K562 (cell line): Measurements from ENCODE around the gene AIDA. TPM values are rescaled to one million over a fixed set of nuclear protein-coding genes. Genes with fewer than 3 reads are reported as not detected.
A peak's percentile ranks its signal among the peaks of the same experiment; 100 is the strongest.

ENCODE experiments used
- CEBPZ ChIP-seq: fragments of 150-350 bp; IDR thresholded peaks from 2 replicates; pipeline ENCODE4 v1.6.1; 2014; ENCODE audit warnings: low read depth, mild to moderate bottlenecking, low read length, borderline replicate concordance
- CXXC5 ChIP-seq: fragments of 250-450 bp; sonication (Bioruptor Pico); IDR thresholded peaks from 2 replicates; pipeline ENCODE4 v1.8.0; 2022; ENCODE audit warnings: inconsistent platforms, mild to moderate bottlenecking, moderate library complexity
- FIP1L1 ChIP-seq: fragments of 200-400 bp; formaldehyde crosslinking; IDR thresholded peaks from 2 replicates; pipeline ENCODE4 v1.6.1; 2018; ENCODE audit warnings: mild to moderate bottlenecking, low read depth, low read length; ENCODE audit not compliant: poor library complexity, severe bottlenecking
- FOXK2 ChIP-seq, 2 experiments: fragments of 450-650 bp; IDR thresholded peaks in 1 of 2; conservative IDR thresholded peaks in 1 of 2; 2 replicates each; pipeline ENCODE4 v1.6.1; 2016; ENCODE audit warnings: low read depth in 2 of 2, mild to moderate bottlenecking in 1 of 2
- GATAD2B ChIP-seq: fragments of 450-650 bp; IDR thresholded peaks from 2 replicates; pipeline ENCODE4 v1.6.1; 2017; ENCODE audit warnings: mild to moderate bottlenecking, borderline replicate concordance
- HBP1 ChIP-seq: fragments of 450-650 bp; formaldehyde crosslinking; IDR thresholded peaks from 2 replicates; pipeline ENCODE4 v1.4.0; 2022; ENCODE audit warnings: missing genetic modification characterization
- MYBL2 ChIP-seq, 2 experiments: fragments of 450-650 bp in 1 of 2; sonication (generic) in 1 of 2; formaldehyde crosslinking in 1 of 2; IDR thresholded peaks; 2 replicates each; pipeline versions ENCODE4 v1.6.1 to v1.8.1; 2017 to 2022; ENCODE audit warnings: borderline replicate concordance in 1 of 2, inconsistent platforms in 1 of 2, low read depth in 1 of 2, mild to moderate bottlenecking in 1 of 2, missing genetic modification reagents in 1 of 2, moderate library complexity in 1 of 2
- NCOA2 ChIP-seq, 2 experiments: fragments of 450-650 bp; IDR thresholded peaks; 2 replicates each; pipeline ENCODE4 v1.6.1; 2018; ENCODE audit warnings: mild to moderate bottlenecking in 2 of 2, moderate library complexity in 1 of 2; ENCODE audit not compliant: partially characterized antibody in 2 of 2
- NFIC ChIP-seq: fragments of 450-650 bp; IDR thresholded peaks from 2 replicates; pipeline ENCODE4 v1.6.1; 2017; ENCODE audit warnings: mild to moderate bottlenecking, inconsistent platforms
- PHB ChIP-seq: fragments of 250-450 bp; sonication (Bioruptor Pico); IDR thresholded peaks from 2 replicates; pipeline ENCODE4 v1.5.0; 2021
- PHF8 ChIP-seq: fragments of 200-600 bp; sonication (generic); IDR thresholded peaks from 2 replicates; pipeline ENCODE4 v1.6.1; 2012; ENCODE audit warnings: mixed run types, mild to moderate bottlenecking, inconsistent platforms, low read length, moderate library complexity, borderline replicate concordance
- PML ChIP-seq: IDR thresholded peaks from 2 replicates; pipeline ENCODE4 v1.6.1; 2012; ENCODE audit warnings: low read length, inconsistent platforms
- PRMT5 ChIP-seq: sonication (generic); formaldehyde crosslinking; IDR thresholded peaks from 2 replicates; pipeline ENCODE4 v1.5.0; 2020; ENCODE audit warnings: missing genetic modification reagents
- SMAD4 ChIP-seq: fragments of 250-450 bp; sonication (Bioruptor Pico); conservative IDR thresholded peaks from 2 replicates; pipeline ENCODE4 v1.8.0; 2021; ENCODE audit warnings: inconsistent platforms, mild to moderate bottlenecking, moderate library complexity
- STAT5B ChIP-seq: fragments of 250-450 bp; sonication (Bioruptor Pico); IDR thresholded peaks from 2 replicates; pipeline ENCODE4 v1.8.0; 2021; ENCODE audit warnings: mild to moderate bottlenecking, inconsistent platforms
- TARDBP ChIP-seq: fragments of 450-650 bp; IDR thresholded peaks from 2 replicates; pipeline ENCODE4 v1.6.1; 2016
- TBL1XR1 ChIP-seq, 2 experiments: IDR thresholded peaks; 2 replicates each; pipeline ENCODE4 v1.6.1; 2012; ENCODE audit warnings: improper control_type of control experiment in 2 of 2, low read length in 2 of 2, mild to moderate bottlenecking in 1 of 2
- ZC3H8 ChIP-seq: fragments of 450-650 bp; IDR thresholded peaks from 2 replicates; pipeline ENCODE4 v1.6.1; 2017
- ZNF174 ChIP-seq: fragments of 250-450 bp; sonication (Bioruptor Pico); IDR thresholded peaks from 2 replicates; pipeline ENCODE4 v1.4.0; 2020; ENCODE audit warnings: mild to moderate bottlenecking
- ZNF175 ChIP-seq: fragments of 200-800 bp; sonication (Bioruptor generic); IDR thresholded peaks from 2 replicates; pipeline ENCODE4 v1.6.1; 2016; ENCODE audit warnings: low read depth, mild to moderate bottlenecking, missing genetic modification characterization, missing compliant biosample characterization
- ZNF212 ChIP-seq: fragments of 450-650 bp; formaldehyde crosslinking; IDR thresholded peaks from 2 replicates; pipeline ENCODE4 v1.4.0; 2020; ENCODE audit warnings: mild to moderate bottlenecking
- ZNF3 ChIP-seq: fragments of 250-450 bp; sonication (Bioruptor Pico); IDR thresholded peaks from 2 replicates; pipeline ENCODE4 v1.5.0; 2021; ENCODE audit warnings: mild to moderate bottlenecking, moderate library complexity
- polyA plus RNA-seq, 8 experiments: library from polyadenylated mRNA; depleted of rRNA in 4 of 8; stranded (reverse) in 5 of 8; unstranded in 3 of 8; fragments of >200 nt; fragmentation: Nextera tagmentation in 2 of 8; fragmentation: Illumina TruSeq in 1 of 8; extraction: Ambion mirVana in 2 of 8; extraction: Trizol in 1 of 8; gene quantifications; 2 replicates each; pipeline versions ENCODE4 v1.2.1 to v1.2.3, GENCODE V29; 2011 to 2014; ENCODE audit warnings: inconsistent platforms in 1 of 8, missing spikeins in 1 of 8
- total RNA-seq, 7 experiments: library from RNA; depleted of rRNA in 6 of 7; stranded (reverse); fragments of >200 nt in 6 of 7; fragmentation: Illumina TruSeq in 2 of 7; extraction: Trizol in 2 of 7; gene quantifications; 2 replicates each; pipeline versions ENCODE4 v1.2.1 to v1.2.3, GENCODE V29; 2011 to 2021; ENCODE audit warnings: low replicate concordance in 1 of 7
- TF ChIP-seq, protein P1 (sequence below): fragments of 250-450 bp; sonication (Bioruptor Pico); IDR thresholded peaks from 2 replicates; pipeline ENCODE4 v1.5.0; 2021

AIDA gene
- total and polyA plus RNA-seq, 9 of the 15 experiments (the other 6 are each of a cell fraction or from before 2014, with no cell fraction given), result 18.2 to 77.9 (median 24.9) TPM

- TF ChIP-seq PHF8, result peak; percentile 60
- TF ChIP-seq STAT5B, result no peak
- TF ChIP-seq NCOA2 (IDR thresholded peaks at IDR 0.05; ENCODE audit: partially characterized antibody in 2 of 2), result no peak
- no peak for TF ChIP-seq PRMT5
- no peak; the same call in none of the 2 replicates for TF ChIP-seq CXXC5 (CRISPR knock-in tag)
- TF ChIP-seq PML, result peak; percentile 68
- TF ChIP-seq, protein P1, sequence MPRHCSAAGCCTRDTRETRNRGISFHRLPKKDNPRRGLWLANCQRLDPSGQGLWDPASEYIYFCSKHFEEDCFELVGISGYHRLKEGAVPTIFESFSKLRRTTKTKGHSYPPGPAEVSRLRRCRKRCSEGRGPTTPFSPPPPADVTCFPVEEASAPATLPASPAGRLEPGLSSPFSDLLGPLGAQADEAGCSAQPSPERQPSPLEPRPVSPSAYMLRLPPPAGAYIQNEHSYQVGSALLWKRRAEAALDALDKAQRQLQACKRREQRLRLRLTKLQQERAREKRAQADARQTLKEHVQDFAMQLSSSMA (CRISPR knock-in tag), result no peak
- TF ChIP-seq ZNF174 (CRISPR knock-in tag), result no peak
- TF ChIP-seq FIP1L1, result no peak
- no peak for TF ChIP-seq HBP1 (CRISPR knock-in tag)
- TF ChIP-seq NFIC, result no peak
- no peak for TF ChIP-seq SMAD4 (CRISPR knock-in tag)
- TF ChIP-seq GATAD2B, result 0 out of 2 replicates have a peak, but pooled peaks have one; percentile 61
- TF ChIP-seq TARDBP, result no peak
- TF ChIP-seq TBL1XR1 (IDR thresholded peaks at IDR 0.05; ENCODE audit: low read length in 2 of 2), result peak in 1 of 2 experiments; percentile 66; a peak in 3 of 4 replicates
- TF ChIP-seq MYBL2 (IDR thresholded peaks at IDR 0.05; ENCODE audit: low read depth), result no peak
- TF ChIP-seq MYBL2 (CRISPR knock-in tag; IDR thresholded peaks at IDR 0.05; ENCODE audit: borderline replicate concordance), result no peak
- TF ChIP-seq ZNF175 (CRISPR knock-in tag), result no peak
- TF ChIP-seq ZNF212 (CRISPR knock-in tag), result no peak
- TF ChIP-seq ZC3H8, result no peak
- TF ChIP-seq PHB (CRISPR knock-in tag), result no peak
- TF ChIP-seq ZNF3 (CRISPR knock-in tag), result no peak
- peak; percentile 98 to 99 for TF ChIP-seq FOXK2 (conservative IDR thresholded peaks at IDR 0.05 in 1 of 2, IDR thresholded peaks at IDR 0.05 in 1 of 2; ENCODE audit: low read depth in 2 of 2)
- TF ChIP-seq CEBPZ, result no peak
These were observed 1.0 kb upstream of the AIDA start (continued) for GRCh38 chr1:222713091-222713961.
